Smooth muscle cell of the umbilical artery (primary cell): ENCODE data around the gene PLA2G4A. TPM values are rescaled to one million over a fixed set of nuclear protein-coding genes. Genes with fewer than 3 reads are reported as not detected.

Experiments used
- total RNA-seq: library from RNA; depleted of rRNA; stranded (reverse); fragments of >200 nt; gene quantifications from 2 replicates; pipeline ENCODE4 v1.2.3, GENCODE V29; 2014

The PLA2G4A gene
- 9.2 and 19.3 TPM in 2 replicates for total RNA-seq

DNA sequence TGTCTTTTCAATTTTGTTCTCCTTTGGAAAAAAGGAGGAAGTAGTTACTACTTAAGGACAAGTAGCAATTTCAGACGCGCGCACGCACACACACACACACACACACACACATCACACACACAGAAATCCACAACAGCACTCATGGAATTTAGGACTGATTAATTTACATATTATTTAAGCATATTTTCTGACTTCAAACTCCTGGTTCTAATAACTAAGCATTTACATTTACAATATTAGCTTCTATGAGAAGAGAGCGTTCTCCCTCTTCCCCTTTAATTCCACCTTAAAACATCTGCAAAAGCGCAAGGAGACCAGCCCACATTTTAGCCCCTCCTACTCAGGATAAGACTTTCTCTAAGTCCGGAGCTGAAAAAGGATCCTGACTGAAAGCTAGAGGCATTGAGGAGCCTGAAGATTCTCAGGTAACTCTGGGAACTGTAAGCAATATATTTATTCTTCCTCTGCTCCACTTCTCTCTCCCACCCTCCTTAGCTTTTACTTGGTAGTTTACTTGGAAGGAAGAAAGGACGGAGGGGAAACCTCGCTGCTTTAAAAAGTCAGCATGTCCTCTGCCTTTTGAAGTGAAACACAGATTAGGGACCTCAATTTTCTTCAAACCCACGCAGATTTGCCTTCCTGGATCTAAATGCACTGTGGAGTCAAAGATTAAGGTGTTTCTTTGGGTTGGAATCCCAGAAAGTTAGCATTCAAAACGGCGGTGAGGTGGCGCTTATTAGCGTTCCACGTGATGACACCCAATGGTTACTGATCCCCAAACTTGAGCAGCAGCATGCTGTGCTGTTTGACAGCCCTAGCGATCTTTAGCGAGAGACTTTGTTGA lies at the start of gene PLA2G4A:
TSS of gene PLA2G4A (plus strand) at position 339 of the 844 bp plus-strand sequence. CDS start 25,406 bp downstream, outside the sequence.

Other genes with a start within 250 kb of the PLA2G4A start
- 162 and 334 TPM in 2 replicates for gene PTGS2, start 148.5 kb upstream of the PLA2G4A start, total RNA-seq